Posterior vena cava (tissue), 2 donors: Measurements from ENCODE around the gene MTUS2. TPM values are rescaled to one million over a fixed set of nuclear protein-coding genes. Genes with fewer than 3 reads are reported as not detected.

Experiments used
- DNase-seq: peaks from one replicate; pipeline ENCODE4 v3.0.0-alpha.2; 2020; ENCODE audit warnings: low spot score
- intact Hi-C, 2 donors: fragments of 100-400 bp; cut with DNase I; formaldehyde crosslinking; loops; one replicate each; pipeline versions ENCODE4 v1.14.1 to v1.14.2; 2022 to 2023
- total RNA-seq, 2 donors: library from RNA; stranded (reverse); fragmentation: NEBNext Ultra II Directional; extraction: Animal tissue kit (Norgen Biotek cat#: 25700); gene quantifications; one replicate each; pipeline ENCODE4 v1.2.1, GENCODE V29; 2021
- donor health status: DM: yes; HTN: yes; CAD: no.
- donor health status: DM: yes; HTN: yes; CAD: no.

MTUS2 gene
- total RNA-seq, 2 donors from 2014 or later = 0.69 to 0.71 TPM

- intact Hi-C loops = no loop called here
- DNase-seq = no peak
Measured at GRCh38 chr13:28851422-28851821, 31.3 kb downstream of the MTUS2 start.

- intact Hi-C loops = no loop called here
- no peak for DNase-seq
Measured at GRCh38 chr13:28854657-28855056, 34.5 kb downstream of the MTUS2 start.

- intact Hi-C loops = no loop called here
Measured at GRCh38 chr13:28856287-28856686, 36.1 kb downstream of the MTUS2 start.

GRCh38 chr13:28859069-28859468 is 38.9 kb downstream of the MTUS2 start:
- intact Hi-C loops = no loop called here

More at GRCh38 chr13:28856287-28856686, 36.1 kb downstream of the MTUS2 start:
- DNase-seq = no peak

GRCh38 chr13:28859717-28860116 is 39.6 kb downstream of the MTUS2 start:
- intact Hi-C loops = no loop called here

More at GRCh38 chr13:28859069-28859468, 38.9 kb downstream of the MTUS2 start:
- no peak for DNase-seq

GRCh38 chr13:28864544-28864943 is 44.4 kb downstream of the MTUS2 start:
- intact Hi-C loops = no loop called here
- no peak for DNase-seq

More at GRCh38 chr13:28859717-28860116, 39.6 kb downstream of the MTUS2 start:
- no peak for DNase-seq

- no peak for DNase-seq
- intact Hi-C loops = no loop called here
Measured at GRCh38 chr13:28865149-28865744, 45.1 kb downstream of the MTUS2 start.

- no peak for DNase-seq
- intact Hi-C loops = no loop called here
Measured at GRCh38 chr13:28865951-28866350, 45.8 kb downstream of the MTUS2 start.

- intact Hi-C loops = no loop called here
- no peak for DNase-seq
Measured at GRCh38 chr13:28866932-28867331, 46.8 kb downstream of the MTUS2 start.

- DNase-seq = no peak
- intact Hi-C loops = no loop called here
Measured at GRCh38 chr13:28867564-28867963, 47.4 kb downstream of the MTUS2 start.

GRCh38 chr13:28872427-28873176 is 52.5 kb downstream of the MTUS2 start:
- intact Hi-C loops = no loop called here
- DNase-seq = no peak

- intact Hi-C loops = no loop called here
- no peak for DNase-seq
Measured at GRCh38 chr13:28875846-28876615, 55.9 kb downstream of the MTUS2 start.

GRCh38 chr13:28877408-28877807 is 57.3 kb downstream of the MTUS2 start:
- intact Hi-C loops = no loop called here
- DNase-seq = no peak

- intact Hi-C loops = no loop called here
- DNase-seq = no peak
Measured at GRCh38 chr13:28885181-28885580, 65.0 kb downstream of the MTUS2 start.

- DNase-seq = no peak
- intact Hi-C loops = no loop called here
Measured at GRCh38 chr13:28889086-28889732, 69.1 kb downstream of the MTUS2 start.

- intact Hi-C loops = no loop called here
- DNase-seq = no peak
Measured at GRCh38 chr13:28890712-28891111, 70.6 kb downstream of the MTUS2 start.

- no peak for DNase-seq
- intact Hi-C loops = no loop called here
Measured at GRCh38 chr13:28918030-28918429, 97.9 kb downstream of the MTUS2 start.

GRCh38 chr13:28922341-28922740 is 102.2 kb downstream of the MTUS2 start:
- intact Hi-C loops = no loop called here
- DNase-seq = peak; percentile 57

GRCh38 chr13:28935104-28935503 is 115.0 kb downstream of the MTUS2 start:
- intact Hi-C loops = no loop called here
- no peak for DNase-seq

GRCh38 chr13:28942906-28943305 is 122.8 kb downstream of the MTUS2 start:
- no peak for DNase-seq
- intact Hi-C loops = no loop called here
